Natural killer cell (primary cell): ENCODE measurements around the gene RGPD3. TPM values are rescaled to one million over a fixed set of nuclear protein-coding genes. Genes with fewer than 3 reads are reported as not detected.
"Not testable (repeated sequence)": the region's sequence is repeated elsewhere in the genome, so short reads cannot be mapped to it uniquely, and the experiment has no call there.

Experiments
- ATAC-seq, 3 donors: fragments of 150-1000 bp in 2 of 3; fragments of 200-7000 bp in 1 of 3; cut with Tn5 transposase; 1 replicate in 1 of 3; 2 replicates in 2 of 3; pipeline ENCODE4 v1.10.0; 2021; ENCODE audit warnings: mild to moderate bottlenecking in 2 of 3, moderate library complexity in 2 of 3
- DNase-seq, 2 donors: peaks; one replicate each; pipeline versions ENCODE4 v3.0.0 to v3.0.0-alpha.2; 2013 to 2021; ENCODE audit warnings: mixed read lengths in 1 of 2
- H3K27ac ChIP-seq: one replicate; pipeline ENCODE4 v1.5.1; 2013; ENCODE audit warnings: mild to moderate bottlenecking, low read length
- H3K27me3 ChIP-seq: one replicate; pipeline ENCODE4 v1.6.1; 2013; ENCODE audit warnings: low read length; ENCODE audit not compliant: control insufficient read depth, insufficient read depth
- H3K36me3 ChIP-seq: one replicate; pipeline ENCODE4 v1.6.1; 2013; ENCODE audit warnings: low read length; ENCODE audit not compliant: control insufficient read depth, insufficient read depth
- H3K4me1 ChIP-seq: one replicate; pipeline ENCODE4 v1.6.1; 2013; ENCODE audit warnings: low read length; ENCODE audit not compliant: control insufficient read depth, insufficient read depth
- H3K4me3 ChIP-seq: one replicate; pipeline ENCODE4 v1.5.1; 2013; ENCODE audit warnings: low read length
- H3K9me3 ChIP-seq: one replicate; pipeline ENCODE4 v1.6.1; 2013; ENCODE audit warnings: low read length; ENCODE audit not compliant: control insufficient read depth, insufficient read depth
- H3K27ac Mint-ChIP-seq, 2 donors: one replicate each; pipeline ENCODE4 v1.8.0; 2022; ENCODE audit warnings: mild to moderate bottlenecking in 2 of 2, mixed read lengths in 2 of 2, moderate library complexity in 1 of 2
- H3K27me3 Mint-ChIP-seq, 2 donors: one replicate each; pipeline ENCODE4 v1.8.0; 2022; ENCODE audit warnings: low read depth in 2 of 2, mixed read lengths in 2 of 2
- H3K36me3 Mint-ChIP-seq: one replicate; pipeline ENCODE4 v1.8.0; 2022; ENCODE audit warnings: mixed read lengths
- H3K4me1 Mint-ChIP-seq, 2 donors: one replicate each; pipeline ENCODE4 v1.8.0; 2022; ENCODE audit warnings: mixed read lengths in 2 of 2
- H3K4me3 Mint-ChIP-seq: one replicate; pipeline ENCODE4 v1.8.0; 2022; ENCODE audit warnings: mild to moderate bottlenecking, moderate library complexity, mixed read lengths
- H3K9me3 Mint-ChIP-seq, 2 donors: one replicate each; pipeline ENCODE4 v1.8.0; 2022; ENCODE audit warnings: mixed read lengths in 2 of 2
- WGBS: methylation state at CpG from one replicate; pipeline ENCODE4 v1.1.7; 2013; ENCODE audit warnings: missing lambda C conversion rate; ENCODE audit not compliant: insufficient coverage; 5-methylcytosine and 5-hydroxymethylcytosine counted together
- intact Hi-C: fragments of 100-400 bp; cut with micrococcal nuclease; formaldehyde crosslinking; loops from one replicate; pipeline ENCODE4 v1.14.2; 2022
- total RNA-seq, 4 donors: library from RNA; stranded (reverse); fragments of 120-200 nt in 1 of 4; gene quantifications; one replicate each; pipeline versions ENCODE4 v1.2.3 to v1.2.4, GENCODE V29; 2013 to 2022

RGPD3 gene
- total RNA-seq, 3 donors from 2014 or later (not counting 1 experiment from before 2014, with no cell fraction given) = 0.32 to 0.73 TPM; not detected in 1

GRCh38 chr2:106511934-106512333 is 43.7 kb upstream of the RGPD3 start:
- DNase-seq, H3K9me3 ChIP-seq, intact Hi-C loops, H3K4me3 ChIP-seq, H3K4me1 ChIP-seq, H3K27ac ChIP-seq, H3K27me3 ChIP-seq, H3K9me3 Mint-ChIP-seq, H3K4me1 Mint-ChIP-seq, H3K36me3 Mint-ChIP-seq, H3K27me3 Mint-ChIP-seq, H3K36me3 ChIP-seq, ATAC-seq, H3K4me3 Mint-ChIP-seq, H3K27ac Mint-ChIP-seq: not testable (repeated sequence)
- 89% methylated on average over 7 of the region's 7 CpGs for WGBS

DNA sequence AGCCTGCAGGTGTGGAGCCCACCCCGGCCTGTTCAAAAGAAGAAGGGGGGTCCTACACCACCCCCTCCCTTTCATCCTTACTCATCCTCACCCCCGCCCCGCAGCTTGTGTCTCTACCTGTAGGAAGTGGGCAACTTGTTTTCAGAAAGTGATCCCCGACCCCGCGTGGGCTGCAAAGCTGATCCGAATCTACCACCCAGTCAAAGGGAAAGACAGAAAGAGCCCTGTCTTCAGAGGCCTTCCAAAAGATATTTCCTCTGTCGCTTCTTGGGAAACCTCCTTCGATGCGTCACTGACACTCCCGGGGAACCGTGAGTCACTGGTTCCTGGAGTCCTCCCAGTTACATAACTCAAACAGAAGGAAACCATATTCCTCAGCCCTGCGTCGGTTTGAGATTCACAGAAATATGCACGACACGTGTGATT is 43.3 kb upstream of the RGPD3 start:
- not testable (repeated sequence) for H3K4me3 ChIP-seq

DNA sequence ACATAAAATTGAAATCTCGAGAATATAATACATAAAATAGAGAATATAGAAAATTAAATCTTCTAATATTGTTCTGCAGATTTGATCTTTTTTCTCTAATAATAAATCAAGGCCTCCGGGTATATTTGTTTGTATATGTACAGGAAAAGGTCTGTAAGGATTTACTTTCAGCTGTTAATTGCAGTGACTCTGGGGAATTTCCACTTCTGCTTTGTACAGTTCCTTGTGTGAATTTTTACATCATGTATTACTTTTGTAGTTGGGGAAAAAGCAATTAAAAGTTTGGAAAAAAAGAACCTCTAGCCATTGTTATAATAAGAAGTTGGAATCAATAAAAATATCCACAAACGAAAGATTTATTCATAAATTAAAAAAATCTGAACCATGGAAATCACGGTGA is 42.6 kb upstream of the RGPD3 start:
- intact Hi-C loops = not testable (repeated sequence)

More for the DNA sequence above, 43.3 kb upstream of the RGPD3 start:
- H3K36me3 ChIP-seq, intact Hi-C loops, H3K4me1 Mint-ChIP-seq, H3K4me1 ChIP-seq, H3K27ac Mint-ChIP-seq, H3K4me3 Mint-ChIP-seq, H3K27me3 Mint-ChIP-seq, H3K27ac ChIP-seq, H3K36me3 Mint-ChIP-seq, H3K9me3 ChIP-seq, H3K9me3 Mint-ChIP-seq, H3K27me3 ChIP-seq: not testable (repeated sequence)
- ATAC-seq (peak in 1 of 3 donors; percentile 30), DNase-seq (peak in 1 of 2 donors; percentile 13)
- 35% methylated on average over 9 of the region's 16 CpGs for WGBS

DNA sequence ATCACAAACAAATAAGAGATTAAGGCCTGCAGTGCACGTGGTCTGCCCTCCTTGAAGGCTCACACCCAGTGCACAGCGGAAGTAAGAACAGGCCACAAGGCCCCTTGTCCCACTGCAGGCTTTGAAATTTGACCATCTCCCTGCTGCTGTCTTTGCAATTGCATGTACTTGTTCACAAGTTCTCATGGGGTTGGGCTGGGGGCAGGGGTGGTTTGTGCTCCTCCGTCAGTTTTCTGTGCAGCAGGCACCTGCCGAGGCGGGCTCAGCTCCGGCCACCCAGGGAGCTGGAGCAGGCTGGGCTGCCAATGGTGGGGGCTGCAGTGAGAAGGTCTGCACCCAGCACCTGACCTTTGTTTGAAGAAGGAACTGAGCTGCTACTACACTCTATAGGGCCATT is 41.2 kb upstream of the RGPD3 start:
- H3K4me1 Mint-ChIP-seq, H3K9me3 ChIP-seq: not testable (repeated sequence)

More for the DNA sequence above, 42.6 kb upstream of the RGPD3 start:
- not testable (repeated sequence) for H3K9me3 Mint-ChIP-seq, H3K4me1 ChIP-seq, H3K4me3 Mint-ChIP-seq, H3K27ac ChIP-seq, H3K36me3 Mint-ChIP-seq, H3K9me3 ChIP-seq, H3K27ac Mint-ChIP-seq, ATAC-seq, DNase-seq, H3K27me3 Mint-ChIP-seq, H3K27me3 ChIP-seq, H3K4me3 ChIP-seq, H3K36me3 ChIP-seq, H3K4me1 Mint-ChIP-seq
- 80% methylated on average over 1 of the region's 4 CpGs for WGBS

GRCh38 chr2:106508660-106509373 is 40.6 kb upstream of the RGPD3 start:
- H3K4me1 ChIP-seq, DNase-seq, H3K27ac ChIP-seq, H3K4me3 Mint-ChIP-seq, H3K4me3 ChIP-seq, H3K4me1 Mint-ChIP-seq, H3K27me3 ChIP-seq, H3K9me3 ChIP-seq, H3K36me3 ChIP-seq, H3K27ac Mint-ChIP-seq, H3K27me3 Mint-ChIP-seq, H3K36me3 Mint-ChIP-seq, H3K9me3 Mint-ChIP-seq, ATAC-seq, intact Hi-C loops: not testable (repeated sequence)
- 82% methylated on average over 5 of the region's 11 CpGs for WGBS

More for the DNA sequence above, 41.2 kb upstream of the RGPD3 start:
- H3K27me3 Mint-ChIP-seq, H3K9me3 Mint-ChIP-seq, H3K36me3 Mint-ChIP-seq, H3K4me3 Mint-ChIP-seq, H3K36me3 ChIP-seq, H3K27me3 ChIP-seq, H3K27ac Mint-ChIP-seq, H3K27ac ChIP-seq, intact Hi-C loops, DNase-seq, H3K4me1 ChIP-seq, ATAC-seq, H3K4me3 ChIP-seq: not testable (repeated sequence)
- WGBS = 85% methylated on average over 2 of the region's 6 CpGs

DNA sequence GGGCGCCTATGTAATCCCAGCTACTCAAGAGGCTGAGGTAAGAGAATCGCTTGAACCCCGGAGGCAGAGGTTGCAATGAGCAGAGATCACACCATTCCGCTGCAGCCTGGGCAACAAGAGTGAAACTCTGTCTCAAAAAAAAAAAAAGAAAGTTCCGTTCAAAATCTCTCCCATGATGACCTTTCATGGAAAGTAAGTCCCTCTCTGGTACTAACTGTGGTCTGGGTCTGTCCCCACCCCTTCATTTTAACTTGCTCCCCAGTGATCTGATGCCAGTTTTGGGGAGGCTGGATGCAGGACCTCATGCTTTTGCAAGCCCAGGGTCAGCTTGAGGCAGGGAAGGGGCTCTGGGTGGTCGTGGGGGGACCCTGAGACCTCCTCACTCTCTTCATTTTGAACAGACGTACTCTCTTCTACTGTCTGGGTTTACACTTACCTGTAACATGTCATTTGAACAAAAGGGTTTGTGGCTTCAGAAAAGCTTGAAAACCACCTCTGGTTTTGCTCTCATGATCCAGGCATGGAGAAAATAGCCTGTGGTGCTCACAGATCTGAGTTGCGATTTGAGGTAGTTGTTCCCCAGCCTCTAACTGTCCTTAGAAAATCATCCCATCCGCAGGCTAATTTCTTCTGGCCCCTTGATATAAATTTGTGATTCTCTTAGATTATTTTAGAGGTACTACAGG is 37.9 kb upstream of the RGPD3 start:
- DNase-seq, H3K27ac Mint-ChIP-seq, H3K4me3 ChIP-seq, H3K27me3 ChIP-seq, H3K9me3 ChIP-seq, H3K4me1 Mint-ChIP-seq, H3K27ac ChIP-seq, H3K36me3 ChIP-seq, H3K4me1 ChIP-seq, intact Hi-C loops, H3K36me3 Mint-ChIP-seq, H3K4me3 Mint-ChIP-seq, H3K27me3 Mint-ChIP-seq, ATAC-seq, H3K9me3 Mint-ChIP-seq: not testable (repeated sequence)
- 89% methylated on average over 4 of the region's 9 CpGs for WGBS

- intact Hi-C loops, H3K4me1 ChIP-seq, DNase-seq, H3K27ac ChIP-seq, ATAC-seq, H3K27me3 ChIP-seq, H3K27me3 Mint-ChIP-seq, H3K27ac Mint-ChIP-seq, H3K9me3 Mint-ChIP-seq, H3K4me1 Mint-ChIP-seq, H3K36me3 Mint-ChIP-seq, H3K9me3 ChIP-seq, H3K36me3 ChIP-seq, H3K4me3 Mint-ChIP-seq, H3K4me3 ChIP-seq: not testable (repeated sequence)
- 87% methylated on average over 4 of the region's 4 CpGs for WGBS
These were observed 36.6 kb upstream of the RGPD3 start for GRCh38 chr2:106504787-106505186.

GRCh38 chr2:106504192-106504591 is 36.0 kb upstream of the RGPD3 start:
- DNase-seq, H3K4me1 ChIP-seq, H3K9me3 Mint-ChIP-seq, H3K27me3 Mint-ChIP-seq, H3K27ac Mint-ChIP-seq, H3K36me3 ChIP-seq, H3K9me3 ChIP-seq, H3K27me3 ChIP-seq, H3K27ac ChIP-seq, intact Hi-C loops, H3K4me3 Mint-ChIP-seq, ATAC-seq, H3K36me3 Mint-ChIP-seq, H3K4me1 Mint-ChIP-seq, H3K4me3 ChIP-seq: not testable (repeated sequence)
- 87% methylated on average over 6 of the region's 11 CpGs for WGBS
